Progenitor cell of endocrine pancreas (in vitro differentiated cells): Measurements from ENCODE around the gene NUDT4. TPM values are rescaled to one million over a fixed set of nuclear protein-coding genes. Genes with fewer than 3 reads are reported as not detected.
"Not testable (repeated sequence)": the region's sequence is repeated elsewhere in the genome, so short reads cannot be mapped to it uniquely, and the experiment has no call there.

Experiments used
- DNase-seq: peaks from one replicate; pipeline ENCODE4 v3.0.0; 2021; ENCODE audit warnings: low spot score; ENCODE audit not compliant: unreplicated experiment
- H3K27ac Mint-ChIP-seq: 2 replicates; pipeline ENCODE4 v1.8.0; 2021; ENCODE audit warnings: mild to moderate bottlenecking, moderate library complexity, mixed read lengths
- H3K27me3 Mint-ChIP-seq: 2 replicates; pipeline ENCODE4 v1.8.0; 2021; ENCODE audit warnings: mixed read lengths
- H3K36me3 Mint-ChIP-seq: 2 replicates; pipeline ENCODE4 v1.8.0; 2022; ENCODE audit warnings: mixed read lengths; ENCODE audit not compliant: insufficient read depth
- H3K4me1 Mint-ChIP-seq: 2 replicates; pipeline ENCODE4 v1.8.0; 2021; ENCODE audit warnings: low read depth, mixed read lengths
- H3K4me3 Mint-ChIP-seq: 2 replicates; pipeline ENCODE4 v1.8.0; 2021; ENCODE audit warnings: low read depth, mild to moderate bottlenecking, moderate library complexity, mixed read lengths
- H3K9me3 Mint-ChIP-seq: 2 replicates; pipeline ENCODE4 v1.8.0; 2021; ENCODE audit warnings: low read depth, mixed read lengths
- total RNA-seq: library from RNA; stranded (reverse); gene quantifications from 2 replicates; pipeline ENCODE4 v1.2.1, GENCODE V29; 2021
- TF ChIP-seq, protein P1 (sequence below): fragments of 200-600 bp; sonication (generic); IDR thresholded peaks from one replicate; pipeline ENCODE4 v1.5.0; 2021; ENCODE audit warnings: antibody characterized with exemption, mild to moderate bottlenecking; ENCODE audit not compliant: unreplicated experiment

NUDT4 gene
- total RNA-seq, 1 donor from 2014 or later: 66.3 TPM

DNA sequence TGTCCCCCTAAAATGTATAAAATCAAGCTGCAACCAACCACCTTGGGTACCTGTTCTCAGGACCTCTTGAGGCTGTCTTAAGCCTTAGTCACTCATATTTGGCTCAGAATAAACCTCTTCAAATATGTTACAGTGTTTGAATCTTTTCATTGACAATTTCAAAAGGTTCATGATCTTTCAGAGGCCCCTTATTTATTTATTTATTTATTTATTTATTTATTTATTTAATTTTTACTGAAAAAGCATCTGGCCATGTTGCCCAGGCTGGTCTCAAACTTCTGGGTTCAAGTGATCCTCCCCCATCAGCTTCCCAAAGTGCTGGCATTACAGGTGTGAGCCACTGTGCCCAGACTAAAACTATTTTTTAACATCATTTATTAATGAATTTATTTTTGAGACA, 8.2 kb upstream of the NUDT4 start:
- H3K36me3 Mint-ChIP-seq: no peaks in the 10 kb centered on the region
- no peaks in the 10 kb centered on the region for H3K27me3 Mint-ChIP-seq
- TF ChIP-seq, protein P1, sequence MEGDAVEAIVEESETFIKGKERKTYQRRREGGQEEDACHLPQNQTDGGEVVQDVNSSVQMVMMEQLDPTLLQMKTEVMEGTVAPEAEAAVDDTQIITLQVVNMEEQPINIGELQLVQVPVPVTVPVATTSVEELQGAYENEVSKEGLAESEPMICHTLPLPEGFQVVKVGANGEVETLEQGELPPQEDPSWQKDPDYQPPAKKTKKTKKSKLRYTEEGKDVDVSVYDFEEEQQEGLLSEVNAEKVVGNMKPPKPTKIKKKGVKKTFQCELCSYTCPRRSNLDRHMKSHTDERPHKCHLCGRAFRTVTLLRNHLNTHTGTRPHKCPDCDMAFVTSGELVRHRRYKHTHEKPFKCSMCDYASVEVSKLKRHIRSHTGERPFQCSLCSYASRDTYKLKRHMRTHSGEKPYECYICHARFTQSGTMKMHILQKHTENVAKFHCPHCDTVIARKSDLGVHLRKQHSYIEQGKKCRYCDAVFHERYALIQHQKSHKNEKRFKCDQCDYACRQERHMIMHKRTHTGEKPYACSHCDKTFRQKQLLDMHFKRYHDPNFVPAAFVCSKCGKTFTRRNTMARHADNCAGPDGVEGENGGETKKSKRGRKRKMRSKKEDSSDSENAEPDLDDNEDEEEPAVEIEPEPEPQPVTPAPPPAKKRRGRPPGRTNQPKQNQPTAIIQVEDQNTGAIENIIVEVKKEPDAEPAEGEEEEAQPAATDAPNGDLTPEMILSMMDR: no peak
- H3K4me1 Mint-ChIP-seq: peaks cover 11% of the 10 kb centered on the region
- no peak for DNase-seq
- no peak overlapping the region for H3K4me3 Mint-ChIP-seq
- no peaks in the 10 kb centered on the region for H3K9me3 Mint-ChIP-seq
- no peak overlapping the region for H3K27ac Mint-ChIP-seq

DNA sequence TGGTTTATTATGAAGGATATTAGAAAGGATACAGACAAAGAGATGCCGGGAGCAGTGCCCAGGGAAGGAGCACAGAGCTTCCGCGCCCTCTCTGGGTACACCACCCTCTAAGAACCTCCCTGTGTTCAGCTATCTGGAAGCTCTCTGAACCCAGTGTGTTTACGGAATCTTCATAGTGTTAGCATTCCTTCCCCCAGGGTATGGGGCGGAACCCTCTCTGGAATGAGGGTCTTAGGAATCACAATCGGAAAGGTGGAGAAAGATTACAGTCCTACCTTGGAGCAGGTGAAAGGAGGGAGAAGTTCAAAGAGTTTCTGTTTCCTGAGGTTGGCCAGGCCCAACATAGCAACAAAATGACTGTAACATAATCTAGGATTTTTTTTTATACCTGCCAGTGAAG, 6.8 kb upstream of the NUDT4 start:
- H3K4me3 Mint-ChIP-seq: no peak overlapping the region
- no peak for DNase-seq
- H3K27me3 Mint-ChIP-seq: no peaks in the 10 kb centered on the region
- H3K27ac Mint-ChIP-seq: peak overlapping the region; percentile 13
- TF ChIP-seq, protein P1: no peak
- H3K9me3 Mint-ChIP-seq: no peaks in the 10 kb centered on the region
- no peaks in the 10 kb centered on the region for H3K36me3 Mint-ChIP-seq
- H3K4me1 Mint-ChIP-seq: peaks cover 11% of the 10 kb centered on the region

- H3K9me3 Mint-ChIP-seq: no peaks in the 10 kb centered on the region
- H3K4me1 Mint-ChIP-seq: peaks cover 21% of the 10 kb centered on the region
- TF ChIP-seq, protein P1: no peak
- H3K27ac Mint-ChIP-seq: peak overlapping the region; percentile 49
- no peaks in the 10 kb centered on the region for H3K36me3 Mint-ChIP-seq
- H3K27me3 Mint-ChIP-seq: no peaks in the 10 kb centered on the region
- DNase-seq: no peak
- H3K4me3 Mint-ChIP-seq: no peak overlapping the region
These were observed 3.6 kb upstream of the NUDT4 start for GRCh38 chr12:93373961-93374656.

DNA sequence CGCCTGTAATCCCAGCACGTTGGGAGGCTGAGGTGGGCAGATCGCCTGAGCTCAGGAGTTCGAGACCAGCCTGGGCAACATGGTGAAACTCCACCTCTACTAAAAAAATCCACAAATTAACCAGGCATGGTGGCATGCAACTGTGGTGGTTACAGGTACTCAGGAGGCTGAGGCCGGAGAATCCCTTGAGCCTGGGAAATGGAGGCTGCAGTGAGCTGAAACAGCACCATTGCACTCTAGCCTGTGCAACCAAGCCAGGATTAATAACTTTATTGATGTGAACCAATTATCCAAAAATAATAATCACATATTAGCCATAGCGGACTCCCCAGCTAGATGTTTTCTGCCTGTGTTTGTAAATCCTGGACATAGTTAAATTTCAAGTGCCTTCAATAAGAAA, 1.8 kb upstream of the NUDT4 start:
- H3K4me3 Mint-ChIP-seq: no peak overlapping the region
- peaks cover 31% of the 10 kb centered on the region for H3K4me1 Mint-ChIP-seq
- TF ChIP-seq, protein P1: no peak
- H3K27me3 Mint-ChIP-seq: no peaks in the 10 kb centered on the region
- no peak for DNase-seq
- no peaks in the 10 kb centered on the region for H3K9me3 Mint-ChIP-seq
- H3K27ac Mint-ChIP-seq: no peak overlapping the region
- no peaks in the 10 kb centered on the region for H3K36me3 Mint-ChIP-seq

DNA sequence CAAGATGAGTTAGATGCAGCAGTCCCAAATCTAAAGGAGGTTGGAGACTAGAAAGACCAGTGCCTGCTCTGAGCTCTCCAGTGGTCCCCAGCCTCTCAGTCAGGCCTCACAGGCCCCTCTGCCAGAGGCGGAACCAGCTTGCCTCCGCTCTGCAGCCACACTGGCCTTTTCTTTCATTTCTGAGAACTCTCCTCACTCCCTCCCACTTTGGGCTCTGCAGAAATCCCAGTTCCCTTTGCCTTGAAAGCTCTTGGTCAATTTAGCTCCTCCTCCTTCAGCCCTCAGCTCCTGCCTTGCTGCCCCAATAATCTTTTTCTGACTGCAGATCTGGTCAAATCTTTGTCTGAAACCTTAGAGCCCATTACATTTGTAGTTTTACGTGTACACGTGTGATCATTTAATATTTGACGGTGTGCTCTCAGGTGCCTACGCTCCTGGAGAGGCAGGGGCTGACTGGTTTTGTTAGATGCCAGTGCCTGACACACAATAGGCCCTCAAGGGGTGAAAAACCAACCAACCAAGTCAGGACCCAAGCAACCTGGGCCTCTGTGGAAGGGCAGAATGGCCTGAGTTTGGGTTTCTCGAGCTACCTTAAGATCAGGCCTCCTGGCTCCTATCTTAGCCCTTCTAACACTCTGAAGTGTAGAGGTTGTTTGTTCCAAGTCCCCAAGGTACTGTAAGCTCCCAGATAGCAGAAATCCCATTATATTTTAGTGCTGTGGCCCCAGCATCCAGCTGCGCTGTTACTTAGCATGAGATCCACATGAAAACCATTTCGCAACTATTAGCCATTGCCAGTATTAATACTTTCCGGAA, 1.1 kb upstream of the NUDT4 start:
- Mint-ChIP-seq H3K27me3 (no peaks in the 10 kb centered on the region), H3K9me3 (no peaks in the 10 kb centered on the region), H3K4me1 (peaks cover 38% of the 10 kb centered on the region), H3K27ac (peak overlapping the region; percentile 34), H3K4me3 (peak overlapping the region; percentile 75), H3K36me3 (no peaks in the 10 kb centered on the region)
- DNase-seq: no peak
- TF ChIP-seq, protein P1: no peak

GRCh38 chr12:93378196-93378997, 672 bp downstream of the NUDT4 start:
- not testable (repeated sequence) for H3K9me3 Mint-ChIP-seq, H3K36me3 Mint-ChIP-seq, H3K27me3 Mint-ChIP-seq
- peak; percentile 30 for DNase-seq
- H3K27ac Mint-ChIP-seq: peak overlapping the region; percentile 98
- H3K4me1 Mint-ChIP-seq: peaks cover 46% of the 10 kb centered on the region
- peak overlapping the region; percentile 100 for H3K4me3 Mint-ChIP-seq
